ENCODE measurements around the gene DMC1.

- TF ChIP-seq POLR2AphosphoS5 (IDR thresholded peaks at IDR 0.05; ENCODE audit: borderline replicate concordance, low read depth, low read length), result no peak; the same call in 1 of the 2 replicates
- TF ChIP-seq EZH2 (IDR thresholded peaks at IDR 0.05), result no peak
- TF ChIP-seq FOXP2 (optimal IDR thresholded peaks at IDR 0.05; ENCODE audit: control extremely low read depth, extremely low read length, insufficient read depth), result no peak
These were observed 80.8 kb downstream of the DMC1 start for GRCh38 chr22:38489142-38489541.

All from SK-N-MC (cell line).